Erythroblast (primary cell): ENCODE measurements around the gene COPS7A.
"Not testable (repeated sequence)": the region's sequence is repeated elsewhere in the genome, so short reads cannot be mapped to it uniquely, and the experiment has no call there.

Source experiments
- DNase-seq, 2 experiments: peaks; one replicate each; lab custom pipeline; 2025; lab: John Stamatoyannopoulos, UW
- GATA1 ChIP-seq: IDR thresholded peaks from 2 replicates; pipeline ENCODE4 v1.6.1; 2011; ENCODE audit warnings: low read depth, mild to moderate bottlenecking, control low read depth, low read length, moderate library complexity
- POLR2A ChIP-seq: IDR thresholded peaks from 2 replicates; pipeline ENCODE4 v1.6.1; 2011; ENCODE audit warnings: mild to moderate bottlenecking, low read length

Gene COPS7A

GRCh38 chr12:6696690-6697583, 26.9 kb upstream of the COPS7A start:
- no peak for DNase-seq
- TF ChIP-seq GATA1 (no peak), POLR2A (no peak)

GRCh38 chr12:6697584-6698351, 26.1 kb upstream of the COPS7A start:
- peak; percentile 40 to 66 for DNase-seq

GRCh38 chr12:6698352-6699046, 25.3 kb upstream of the COPS7A start:
- no peak for TF ChIP-seq GATA1
- TF ChIP-seq POLR2A, result no peak
- no peak for DNase-seq

More at GRCh38 chr12:6697584-6698351, 26.1 kb upstream of the COPS7A start:
- TF ChIP-seq GATA1 (no peak), POLR2A (no peak)

DNA sequence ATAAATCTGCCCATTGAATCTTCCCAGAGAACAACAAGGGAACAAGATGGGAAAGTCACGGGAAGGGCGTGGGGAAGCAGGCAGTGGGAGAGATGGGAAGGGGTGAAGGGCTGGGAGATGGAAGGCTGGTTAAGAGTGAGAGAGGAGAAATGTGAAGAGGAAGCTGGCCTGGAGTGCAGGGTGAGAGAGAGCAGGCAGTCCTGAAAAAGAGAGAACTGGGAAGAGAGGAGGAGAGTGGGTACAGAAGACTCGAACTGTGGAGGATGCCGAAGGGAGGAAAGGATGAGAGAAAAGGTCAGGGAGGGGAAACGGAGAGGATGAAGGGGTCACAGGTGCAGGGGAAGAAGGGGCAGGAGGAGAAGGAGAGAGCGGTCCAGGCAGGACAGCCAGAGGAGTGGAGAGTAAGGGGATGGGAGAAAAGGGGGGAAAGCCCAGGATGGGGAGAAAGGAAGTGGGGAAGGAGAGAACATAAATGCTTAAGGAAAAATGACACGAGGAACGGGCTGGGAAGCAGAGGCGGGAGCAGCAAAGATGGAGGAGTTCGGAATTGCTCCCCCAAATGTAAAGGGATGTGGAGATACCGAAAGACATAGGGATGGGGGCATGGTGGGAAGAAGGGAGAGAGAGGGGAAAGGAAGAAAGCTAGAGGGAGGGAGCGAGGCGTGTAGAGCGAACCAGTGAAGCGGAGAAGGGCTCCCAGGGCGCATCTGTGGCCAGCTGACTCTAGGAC, 24.4 kb upstream of the COPS7A start:
- TF ChIP-seq GATA1 (no peak), POLR2A (no peak)
- no peak for DNase-seq

- no peak for DNase-seq
- no peak for TF ChIP-seq GATA1
- TF ChIP-seq POLR2A, result no peak
Measured at GRCh38 chr12:6699989-6700645, 23.7 kb upstream of the COPS7A start.

DNA sequence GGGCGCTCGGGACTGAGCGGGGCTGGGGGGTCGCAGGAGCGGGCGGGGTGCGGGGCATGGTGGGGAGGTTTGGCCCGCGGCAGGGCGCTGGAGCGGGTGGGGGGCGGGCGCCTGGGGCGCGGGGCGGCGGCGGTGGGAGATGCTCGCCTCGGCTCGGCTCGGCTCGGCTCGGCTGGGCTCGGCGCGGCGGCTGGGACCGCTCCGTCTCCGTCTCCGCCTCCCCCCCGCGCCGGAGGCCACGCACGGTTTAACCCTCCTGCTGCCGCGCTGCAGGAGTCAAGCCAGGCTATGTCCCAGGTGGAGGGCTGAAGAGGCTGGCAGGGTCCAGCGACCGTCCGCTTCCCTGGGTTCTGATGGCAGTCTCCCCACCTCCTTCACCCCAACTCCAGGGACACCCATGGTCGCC, 23.2 kb upstream of the COPS7A start, which contains the start of gene PIANP:
TSS of gene PIANP (minus strand) at position 170 of the 406 bp plus-strand sequence. CDS start 2,754 bp downstream, outside the sequence.
- TF ChIP-seq GATA1, result no peak
- no peak for TF ChIP-seq POLR2A
- no peak for DNase-seq

- no peak for DNase-seq
- no peak for TF ChIP-seq GATA1
- no peak for TF ChIP-seq POLR2A
Measured at GRCh38 chr12:6701078-6701768, 22.6 kb upstream of the COPS7A start.

DNA sequence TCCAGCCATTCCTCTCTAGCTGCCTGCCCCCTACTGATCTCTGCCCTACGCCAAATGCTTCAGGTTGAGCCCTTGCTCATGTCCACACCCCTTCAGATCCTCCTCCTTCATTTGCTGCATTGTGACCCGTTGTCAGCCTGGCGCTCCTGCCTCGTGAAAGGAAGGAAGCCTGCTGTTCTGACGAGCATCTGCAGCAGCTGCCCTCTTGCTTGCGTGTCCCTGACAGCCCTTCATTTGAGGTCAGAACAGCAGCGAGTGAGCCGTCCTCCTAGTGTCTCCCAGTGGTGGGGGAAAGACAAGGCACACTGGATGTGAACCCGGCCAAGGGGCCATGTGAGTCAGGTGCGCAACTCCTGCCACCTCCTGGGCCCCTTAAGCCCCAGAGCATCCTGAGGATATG, 20.2 kb upstream of the COPS7A start:
- no peak for TF ChIP-seq POLR2A
- TF ChIP-seq GATA1, result no peak
- DNase-seq, result peak in 1 of 2 experiments; percentile 32

- DNase-seq, result not testable (repeated sequence)
Measured at GRCh38 chr12:6708351-6708750, 15.5 kb upstream of the COPS7A start.

DNA sequence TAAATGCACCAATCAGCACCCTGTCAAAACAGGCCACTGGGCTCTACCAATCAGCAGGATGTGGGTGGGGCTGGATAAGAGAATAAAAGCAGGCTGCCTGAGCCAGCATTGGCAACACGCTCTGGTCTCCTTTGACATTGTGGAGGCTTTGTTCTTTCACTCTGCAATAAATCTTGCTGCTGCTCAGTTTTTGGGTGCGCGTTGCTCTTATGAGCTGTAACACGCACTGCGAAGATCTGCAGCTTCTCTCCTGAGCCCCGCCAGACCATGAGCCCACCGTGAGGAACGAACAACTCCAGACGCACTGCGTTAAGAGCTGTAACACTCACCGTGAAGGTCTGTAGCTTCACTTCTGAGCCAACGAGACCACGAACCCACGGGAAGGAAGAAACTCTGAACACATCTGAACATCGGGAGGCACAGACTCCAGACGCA, 14.9 kb upstream of the COPS7A start:
- no peak for DNase-seq
- peak; percentile 38 for TF ChIP-seq POLR2A
- TF ChIP-seq GATA1, result no peak

GRCh38 chr12:6716031-6716873, 7.6 kb upstream of the COPS7A start:
- DNase-seq, result not testable (repeated sequence)
